Activated T-helper 1 cell treated with Interleukin-2 at 50 U/mL for 16 hours (primary cell): ENCODE data around the gene IL10RB.
A peak's percentile ranks its signal among the peaks of the same experiment; 100 is the strongest.

Source experiments
- DNase-seq: peaks from one replicate; pipeline ENCODE4 v3.0.0-alpha.2; 2020; ENCODE audit warnings: low read depth

IL10RB gene

GRCh38 chr21:33267250-33267649 lies 1.1 kb downstream of the IL10RB start:
- no peak for DNase-seq

- no peak for DNase-seq
Measured at GRCh38 chr21:33268393-33268736, 2.2 kb downstream of the IL10RB start.

DNA sequence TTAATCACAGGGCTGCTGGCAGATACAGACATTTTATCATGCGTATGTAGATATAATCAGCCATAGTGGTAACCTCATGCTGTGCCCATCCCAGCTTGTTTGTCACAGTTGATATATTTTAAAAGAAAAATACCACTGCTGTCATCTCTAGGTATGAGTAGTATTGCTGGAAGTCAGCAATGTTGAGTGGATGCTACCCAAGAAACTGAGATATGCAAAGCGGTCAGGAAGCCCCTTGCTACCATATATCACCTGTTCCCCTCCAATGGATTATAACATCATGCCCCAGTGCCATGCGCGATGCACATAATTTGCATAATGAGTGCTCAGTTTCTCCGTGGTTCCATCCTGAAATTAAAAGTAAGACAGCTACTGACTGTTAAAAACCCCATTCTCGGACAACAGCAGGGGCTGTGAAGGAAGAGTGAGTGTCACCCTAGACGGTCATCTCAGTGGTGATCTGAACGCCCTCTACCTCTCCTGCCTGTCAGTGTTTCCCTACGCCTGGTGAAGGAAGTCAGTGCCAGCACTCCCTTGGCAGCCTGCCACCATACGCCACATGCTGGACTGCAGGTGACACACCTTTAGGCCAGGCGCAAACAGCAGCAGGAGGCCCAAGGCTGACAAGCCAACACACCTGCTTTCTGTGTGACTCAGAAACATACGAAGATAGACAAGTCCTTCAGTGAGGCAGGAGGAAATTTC lies 2.7 kb downstream of the IL10RB start:
- peak; percentile 22 for DNase-seq

DNA sequence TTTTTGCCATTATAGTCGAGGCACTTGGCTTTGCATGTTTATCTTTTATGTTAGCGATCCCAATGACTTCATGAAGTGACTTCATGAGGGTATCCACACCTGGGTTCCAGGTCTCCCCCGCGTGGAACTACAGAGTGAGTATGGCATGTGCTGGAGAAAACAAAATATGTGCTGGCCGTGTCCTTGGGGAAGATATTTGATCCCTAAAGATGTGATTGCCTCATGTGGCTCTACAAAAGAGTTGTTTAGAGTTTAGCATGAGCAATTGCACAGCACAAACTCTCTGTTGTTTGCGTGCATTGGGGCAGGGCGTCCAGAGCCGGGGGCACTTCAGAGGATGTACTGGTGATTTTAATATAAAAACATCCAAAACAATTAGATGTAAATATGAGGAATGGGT lies 4.8 kb downstream of the IL10RB start:
- DNase-seq, result no peak

- no peak for DNase-seq
Measured at GRCh38 chr21:33273044-33273443, 6.9 kb downstream of the IL10RB start.

- DNase-seq, result no peak
Measured at GRCh38 chr21:33278721-33279120, 12.6 kb downstream of the IL10RB start.

GRCh38 chr21:33279330-33279820 lies 13.2 kb downstream of the IL10RB start:
- DNase-seq, result no peak

DNA sequence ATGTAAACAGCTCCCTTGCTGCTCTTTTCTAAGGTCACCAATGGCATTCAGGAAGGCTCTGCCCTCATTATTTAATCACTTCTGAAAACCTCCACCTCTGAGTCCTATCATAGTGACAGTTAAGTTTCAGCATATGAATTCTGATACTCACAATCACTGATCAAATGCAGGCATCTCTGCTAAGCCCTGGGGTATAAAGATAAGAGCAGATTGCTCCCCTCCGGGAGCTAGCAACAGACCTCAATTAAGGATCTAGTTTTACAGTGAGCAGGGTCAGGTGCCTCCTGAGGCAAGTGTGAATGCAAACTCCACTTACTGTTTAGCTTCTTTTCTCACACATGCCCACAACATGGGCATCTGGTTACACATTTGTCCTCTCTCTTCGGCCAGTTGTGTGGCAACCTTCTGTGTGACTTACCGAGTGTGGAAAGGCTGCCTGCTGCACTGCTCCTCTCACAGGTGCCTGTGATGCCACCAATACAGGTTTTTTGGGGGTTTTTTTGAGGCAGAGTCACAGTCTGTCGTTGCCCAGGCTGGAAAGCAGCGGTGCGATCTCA lies 15.0 kb downstream of the IL10RB start:
- no peak for DNase-seq

- DNase-seq, result no peak
Measured at GRCh38 chr21:33283203-33283602, 17.0 kb downstream of the IL10RB start.

GRCh38 chr21:33286076-33286475 lies 19.9 kb downstream of the IL10RB start:
- DNase-seq, result no peak

- DNase-seq, result no peak
Measured at GRCh38 chr21:33286600-33287456, 20.7 kb downstream of the IL10RB start.

- no peak for DNase-seq
Measured at GRCh38 chr21:33289199-33289819, 23.1 kb downstream of the IL10RB start.

DNA sequence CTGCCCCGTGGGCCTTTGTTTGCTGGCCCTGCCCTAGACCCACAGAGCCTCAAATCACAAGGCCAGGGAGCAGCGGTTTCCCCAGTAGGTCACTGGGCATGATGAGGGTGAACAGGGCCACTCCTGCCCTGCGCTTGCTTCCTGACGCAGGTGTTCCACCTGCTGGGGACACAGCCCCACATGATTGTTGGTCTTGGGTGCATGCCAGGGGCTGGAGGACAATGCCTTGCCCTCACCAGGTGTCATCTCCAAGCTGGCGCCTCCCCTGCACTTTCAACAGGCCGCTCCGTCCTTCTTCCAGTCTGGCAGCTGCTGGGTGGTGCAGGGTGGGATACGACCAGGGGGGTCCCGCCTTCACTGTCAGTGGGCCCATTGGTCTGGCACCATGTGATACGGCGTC lies 24.3 kb downstream of the IL10RB start:
- no peak for DNase-seq

DNA sequence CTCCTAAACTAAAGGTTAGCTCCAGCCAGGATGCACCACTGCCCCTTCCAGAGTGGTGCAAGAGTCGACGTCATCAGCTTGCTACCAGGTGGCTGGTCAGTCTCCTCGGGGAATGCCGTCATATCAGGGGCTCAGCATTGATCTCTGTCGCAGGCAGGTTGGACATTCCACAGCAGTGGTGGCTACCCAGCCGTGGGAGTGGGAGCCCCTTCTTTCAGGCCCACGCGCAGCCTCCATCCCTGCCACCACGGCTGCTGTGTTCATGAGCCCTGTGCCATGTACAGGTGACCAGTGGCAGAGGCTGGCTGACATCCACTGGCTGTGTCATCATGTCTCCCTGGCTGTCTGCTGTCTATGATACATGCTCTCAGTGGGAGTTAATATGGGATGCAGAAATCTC lies 25.5 kb downstream of the IL10RB start:
- no peak for DNase-seq

- DNase-seq, result no peak
Measured at GRCh38 chr21:33292724-33293123, 26.6 kb downstream of the IL10RB start.

- no peak for DNase-seq
Measured at GRCh38 chr21:33293136-33293535, 27.0 kb downstream of the IL10RB start.

- no peak for DNase-seq
Measured at GRCh38 chr21:33293811-33294216, 27.6 kb downstream of the IL10RB start.

DNA sequence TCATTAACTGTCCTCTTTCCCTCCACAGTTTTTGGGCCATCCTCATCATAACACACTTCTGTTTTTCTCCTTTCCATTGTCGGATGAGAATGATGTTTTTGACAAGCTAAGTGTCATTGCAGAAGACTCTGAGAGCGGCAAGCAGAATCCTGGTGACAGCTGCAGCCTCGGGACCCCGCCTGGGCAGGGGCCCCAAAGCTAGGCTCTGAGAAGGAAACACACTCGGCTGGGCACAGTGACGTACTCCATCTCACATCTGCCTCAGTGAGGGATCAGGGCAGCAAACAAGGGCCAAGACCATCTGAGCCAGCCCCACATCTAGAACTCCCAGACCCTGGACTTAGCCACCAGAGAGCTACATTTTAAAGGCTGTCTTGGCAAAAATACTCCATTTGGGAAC lies 30.0 kb downstream of the IL10RB start:
- DNase-seq, result no peak

DNA sequence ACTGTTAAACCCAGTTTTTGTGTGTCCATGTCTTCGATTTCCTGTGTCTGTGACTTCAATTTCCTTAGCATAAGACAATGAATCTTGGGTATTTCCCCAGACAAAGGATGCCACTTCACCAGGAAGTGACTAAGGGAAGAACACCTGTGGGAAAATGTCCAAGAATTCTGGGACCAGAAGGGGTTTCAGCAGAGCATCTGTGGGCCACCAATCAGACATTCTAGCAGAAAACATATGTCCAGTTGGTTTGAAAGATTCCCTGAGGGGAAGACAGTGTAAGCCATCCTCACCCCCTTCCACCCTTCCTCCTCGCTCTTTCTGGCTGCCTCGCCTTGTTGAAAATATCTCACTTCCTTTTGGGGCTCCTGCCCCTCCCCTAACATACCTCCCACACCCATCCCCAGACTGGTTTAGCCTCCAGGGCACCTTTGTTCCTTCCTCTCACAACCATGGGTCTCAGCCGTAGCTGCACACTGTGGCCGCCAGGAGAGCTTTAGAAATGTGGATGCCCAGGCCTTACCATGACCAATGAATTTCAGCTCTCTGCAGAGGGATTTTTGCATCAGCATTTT lies 33.1 kb downstream of the IL10RB start:
- peak; percentile 16 for DNase-seq

- DNase-seq, result no peak
Measured at GRCh38 chr21:33300701-33301631, 34.8 kb downstream of the IL10RB start.

GRCh38 chr21:33301632-33302002 lies 35.5 kb downstream of the IL10RB start:
- no peak for DNase-seq
